Liver (tissue), 3 donors: ENCODE results near the gene FAM90A26.
"Not testable (repeated sequence)": the region's sequence is repeated elsewhere in the genome, so short reads cannot be mapped to it uniquely, and the experiment has no call there.

Source experiments
- ATF3 ChIP-seq: IDR thresholded peaks from 2 replicates; pipeline ENCODE4 v1.6.1; 2016; ENCODE audit warnings: antibody characterized with exemption
- CTCF ChIP-seq: fragments of 150-350 bp; IDR thresholded peaks from 2 replicates; pipeline ENCODE4 v1.5.1; 2017; ENCODE audit warnings: improper control_type of control experiment, low read depth, low read length; ENCODE audit not compliant: missing input control
- EGR1 ChIP-seq, 2 donors: IDR thresholded peaks; 2 replicates each; pipeline ENCODE4 v1.6.1; 2016 to 2018; ENCODE audit warnings: antibody characterized with exemption in 2 of 2, low read depth in 2 of 2
- GABPA ChIP-seq, 2 donors: IDR thresholded peaks in 1 of 2; conservative IDR thresholded peaks in 1 of 2; 2 replicates each; pipeline ENCODE4 v1.6.1; 2016; ENCODE audit warnings: antibody characterized with exemption in 2 of 2, mild to moderate bottlenecking in 1 of 2, moderate library complexity in 1 of 2
- HNF4G ChIP-seq: IDR thresholded peaks from 2 replicates; pipeline ENCODE4 v1.6.1; 2016; ENCODE audit warnings: antibody characterized with exemption
- JUND ChIP-seq, 2 donors: IDR thresholded peaks; 2 replicates each; pipeline ENCODE4 v1.6.1; 2016; ENCODE audit warnings: antibody characterized with exemption in 2 of 2
- MAX ChIP-seq: IDR thresholded peaks from 2 replicates; pipeline ENCODE4 v1.6.1; 2016; ENCODE audit warnings: antibody characterized with exemption
- RAD21 ChIP-seq, 2 donors: IDR thresholded peaks; 2 replicates each; pipeline ENCODE4 v1.6.1; 2016; ENCODE audit warnings: antibody characterized with exemption in 2 of 2, mild to moderate bottlenecking in 2 of 2
- REST ChIP-seq: IDR thresholded peaks from 2 replicates; pipeline ENCODE4 v1.6.1; 2016; ENCODE audit warnings: antibody characterized with exemption, mild to moderate bottlenecking
- RXRA ChIP-seq, 2 donors: IDR thresholded peaks; 2 replicates each; pipeline ENCODE4 v1.6.1; 2017 to 2018; ENCODE audit warnings: antibody characterized with exemption in 2 of 2, mild to moderate bottlenecking in 1 of 2
- SP1 ChIP-seq: IDR thresholded peaks from 2 replicates; pipeline ENCODE4 v1.6.1; 2018; ENCODE audit warnings: antibody characterized with exemption, mild to moderate bottlenecking
- TAF1 ChIP-seq: conservative IDR thresholded peaks from 2 replicates; pipeline ENCODE4 v1.6.1; 2016; ENCODE audit warnings: antibody characterized with exemption, mild to moderate bottlenecking
- YY1 ChIP-seq: IDR thresholded peaks from 2 replicates; pipeline ENCODE4 v1.6.1; 2016; ENCODE audit warnings: antibody characterized with exemption, mild to moderate bottlenecking
- ZBTB33 ChIP-seq: IDR thresholded peaks from 2 replicates; pipeline ENCODE4 v1.6.1; 2016; ENCODE audit warnings: antibody characterized with exemption
- donor health status: healthy.
- donor health status: healthy.

DNA sequence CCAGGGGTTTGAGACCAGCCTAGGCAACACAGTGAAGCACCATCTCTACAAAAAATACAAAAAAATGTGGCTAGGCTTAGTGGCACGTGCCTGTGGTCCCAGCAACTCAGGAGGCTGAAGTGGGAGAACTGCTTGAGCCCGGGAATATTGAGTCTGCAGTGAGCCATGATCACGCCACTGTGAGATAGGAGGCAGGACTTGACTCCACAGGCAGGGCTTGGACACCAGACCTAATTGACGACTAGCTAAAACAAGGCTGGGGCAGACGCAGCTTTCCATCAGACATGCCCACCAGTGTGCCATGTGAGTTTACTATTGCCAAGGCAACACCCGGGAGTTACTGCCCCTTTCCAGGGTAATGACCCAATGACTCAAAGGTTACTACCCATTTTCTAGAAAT lies 27.4 kb upstream of the FAM90A26 start:
- TF ChIP-seq ZBTB33; TAF1; MAX; CTCF; RAD21 (IDR thresholded peaks at IDR 0.05); RXRA (IDR thresholded peaks at IDR 0.05); YY1; GABPA (IDR thresholded peaks at IDR 0.05 in 1 of 2, conservative IDR thresholded peaks at IDR 0.05 in 1 of 2); SP1; REST; EGR1 (IDR thresholded peaks at IDR 0.05; ENCODE audit: low read depth in 2 of 2); JUND (IDR thresholded peaks at IDR 0.05); ATF3; HNF4G: not testable (repeated sequence)
